CD1c-positive myeloid dendritic cell (primary cell): ENCODE measurements around the gene EFHD2.

Experiments used
- DNase-seq: peaks from one replicate; pipeline ENCODE4 v3.0.0-alpha.2; 2016; ENCODE audit errors: extremely low spot score

Gene EFHD2

GRCh38 chr1:15476927-15477326, 67.2 kb downstream of the EFHD2 start:
- no peak for DNase-seq

- no peak for DNase-seq
These were observed 68.0 kb downstream of the EFHD2 start for GRCh38 chr1:15477646-15478212.
